Measurements from ENCODE around the gene CCDC187. TPM values are rescaled to one million over a fixed set of nuclear protein-coding genes. Genes with fewer than 3 reads are reported as not detected.
A peak's percentile ranks its signal among the peaks of the same experiment; 100 is the strongest.

The CCDC187 gene
- total and polyA plus RNA-seq, 10 donors = 0.03 to 0.20 (median 0.11) TPM; not detected in 2

- WGBS, 5 donors = 13 to 30% (median 20%) methylated on average over 20 to 31 of the region's 32 CpGs
- TF ChIP-seq CTCF (IDR thresholded peaks at IDR 0.05 in 8 of 11, conservative IDR thresholded peaks at IDR 0.05 in 3 of 11) (peak; percentile 84 to 95 (median 91)), POLR2A (IDR thresholded peaks at IDR 0.05) (no peak), POLR2AphosphoS5 (IDR thresholded peaks at IDR 0.05) (peak in 2 of 3 donors; percentile 47 to 56)
- peak; percentile 94 for DNase-seq
- no peaks in the 10 kb centered on the region for H3K9me3 ChIP-seq
- H3K27me3 ChIP-seq (replicated peaks in 1 of 7) = peaks cover 0 to 64% (median 24%) of the 10 kb centered on the region in 7 donors
- H3K4me3 ChIP-seq = peak overlapping the region in 7 of 8 donors; percentile 1 to 63 (median 30)
- no peaks in the 10 kb centered on the region for H3K36me3 ChIP-seq
- H3K4me1 ChIP-seq = peaks cover 9 to 22% (median 15%) of the 10 kb centered on the region in 6 donors
- H3K27ac ChIP-seq = peak overlapping the region in 5 of 8 donors; percentile 16 to 68 (median 62)
- intact Hi-C loops (cut with DNase I; ENCODE audit: low total_unique reads) = loop anchor here (5.0 kb wide), 1 partner anchor 111 kb away; no protein-coding TSS in a partner anchor
Observed at GRCh38 chr9:136283291-136284235, 20.3 kb downstream of the CCDC187 start.

- intact Hi-C loops (cut with DNase I; ENCODE audit: low total_unique reads) = loop anchor here (5.0 kb wide), 1 partner anchor 110 kb away; no protein-coding TSS in a partner anchor
Observed at GRCh38 chr9:136282272-136282861, 21.5 kb downstream of the CCDC187 start.

GRCh38 chr9:136281421-136282271 is 22.2 kb downstream of the CCDC187 start:
- H3K4me3 ChIP-seq = no peak overlapping the region
- H3K27ac ChIP-seq = no peak overlapping the region
- peaks cover 9 to 22% (median 15%) of the 10 kb centered on the region in 6 donors for H3K4me1 ChIP-seq
- whole genome bisulfite sequencing, 5 donors = 72 to 90% (median 84%) methylated on average over 9 to 39 of the region's 39 CpGs
- intact Hi-C loops (cut with DNase I; ENCODE audit: low total_unique reads) = loop anchor here (5.0 kb wide), 1 partner anchor 109 kb away; no protein-coding TSS in a partner anchor
- DNase-seq = no peak
- H3K9me3 ChIP-seq = no peaks in the 10 kb centered on the region
- H3K27me3 ChIP-seq (replicated peaks in 1 of 7) = peaks cover 0 to 61% (median 29%) of the 10 kb centered on the region in 7 donors
- TF ChIP-seq POLR2AphosphoS5 (IDR thresholded peaks at IDR 0.05) (no peak), POLR2A (IDR thresholded peaks at IDR 0.05) (no peak), CTCF (IDR thresholded peaks at IDR 0.05 in 8 of 11, conservative IDR thresholded peaks at IDR 0.05 in 3 of 11) (no peak)
- H3K36me3 ChIP-seq = no peaks in the 10 kb centered on the region

More at GRCh38 chr9:136282272-136282861, 21.5 kb downstream of the CCDC187 start:
- Histone ChIP-seq H3K4me3 (peak overlapping the region in 1 of 8 donors; percentile 63), H3K4me1 (peaks cover 9 to 22% (median 15%) of the 10 kb centered on the region in 6 donors), H3K9me3 (no peaks in the 10 kb centered on the region), H3K36me3 (no peaks in the 10 kb centered on the region), H3K27me3 (replicated peaks in 1 of 7) (peaks cover 0 to 60% (median 29%) of the 10 kb centered on the region in 7 donors), H3K27ac (peak overlapping the region in 1 of 8 donors; percentile 68)
- WGBS, 5 donors = 36 to 47% (median 45%) methylated on average over 10 to 14 of the region's 14 CpGs
- TF ChIP-seq POLR2A (IDR thresholded peaks at IDR 0.05) (no peak), POLR2AphosphoS5 (IDR thresholded peaks at IDR 0.05) (peak; percentile 18 to 42 (median 40)), CTCF (IDR thresholded peaks at IDR 0.05 in 8 of 11, conservative IDR thresholded peaks at IDR 0.05 in 3 of 11) (no peak)
- no peak for DNase-seq

All from spleen (tissue), 11 donors.